ENCODE measurements around the gene CCL2. TPM values are rescaled to one million over a fixed set of nuclear protein-coding genes. Genes with fewer than 3 reads are reported as not detected.

CCL2 gene
- total RNA-seq, 1 experiment from 2014 or later, result not detected

DNA sequence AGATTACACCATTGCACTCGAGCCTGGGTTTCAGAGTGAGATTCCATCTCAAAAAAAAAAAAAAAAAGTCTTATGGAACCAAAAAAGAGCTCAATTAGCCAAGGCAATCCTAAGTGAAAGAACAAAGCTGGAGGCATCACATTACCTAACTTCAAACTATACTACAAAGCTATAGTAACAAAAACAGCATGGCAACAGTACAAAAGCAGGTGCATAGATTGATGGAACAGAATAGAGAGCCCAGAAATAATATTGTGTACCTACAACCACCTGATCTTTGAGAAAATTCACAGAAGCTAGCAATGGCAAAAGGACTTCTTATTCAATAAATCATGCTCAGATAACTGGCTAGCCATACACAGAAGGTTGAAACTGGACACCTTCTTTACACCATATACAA is 24.7 kb upstream of the CCL2 start:
- H3K36me3 ChIP-seq (ENCODE audit: insufficient read depth, low read length), result no peaks in the 10 kb centered on the region
- H3K4me3 ChIP-seq (ENCODE audit: low read length), result no peak overlapping the region
- H2AFZ ChIP-seq (ENCODE audit: low read length), result no peak overlapping the region
- no peaks in the 10 kb centered on the region for H4K20me1 ChIP-seq (ENCODE audit: insufficient read depth, low read depth, low read length)
- no peaks in the 10 kb centered on the region for H3K27me3 ChIP-seq (ENCODE audit: low read length)
- no peaks in the 10 kb centered on the region for H3K9me3 ChIP-seq (ENCODE audit: low read length)
- no peak overlapping the region for H3K9ac ChIP-seq (ENCODE audit: low read length)
- no peaks in the 10 kb centered on the region for H3K79me2 ChIP-seq (ENCODE audit: low read length)
- DNase-seq, result no peak
- no peak overlapping the region for H3K27ac ChIP-seq (ENCODE audit: low read length)
- H3K4me2 ChIP-seq (ENCODE audit: low read depth, low read length, poor library complexity, severe bottlenecking), result no peak overlapping the region
- H3K9me2 ChIP-seq (replicated peaks; ENCODE audit: insufficient read depth, low read length), result no peaks in the 10 kb centered on the region
- no peaks in the 10 kb centered on the region for H3K4me1 ChIP-seq (ENCODE audit: low read length)

DNA sequence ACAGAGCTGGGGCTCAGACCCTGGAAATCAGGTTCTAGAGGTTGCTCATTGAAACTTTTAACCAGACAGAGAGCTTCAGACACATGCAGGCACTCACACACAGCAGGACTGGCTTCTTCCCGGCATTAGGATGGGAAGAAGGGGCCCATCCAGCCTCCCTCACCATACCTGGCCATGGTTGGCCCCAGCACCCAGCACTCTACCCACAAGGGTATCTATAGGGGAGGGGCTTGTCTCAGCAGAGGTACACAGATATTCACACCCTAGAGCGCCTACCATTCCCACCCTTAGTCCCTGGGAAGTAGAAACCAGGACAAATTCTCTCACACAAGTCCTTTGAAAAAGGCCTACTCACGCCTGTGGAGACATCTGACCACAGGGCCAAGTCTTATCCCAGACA is 20.5 kb upstream of the CCL2 start:
- H3K9me3 ChIP-seq (ENCODE audit: low read length), result no peaks in the 10 kb centered on the region
- no peak overlapping the region for H2AFZ ChIP-seq (ENCODE audit: low read length)
- no peak for DNase-seq
- H3K4me2 ChIP-seq (ENCODE audit: low read depth, low read length, poor library complexity, severe bottlenecking), result no peak overlapping the region
- no peaks in the 10 kb centered on the region for H3K9me2 ChIP-seq (replicated peaks; ENCODE audit: insufficient read depth, low read length)
- H3K4me1 ChIP-seq (ENCODE audit: low read length), result no peaks in the 10 kb centered on the region
- H3K27me3 ChIP-seq (ENCODE audit: low read length), result no peaks in the 10 kb centered on the region
- H3K4me3 ChIP-seq (ENCODE audit: low read length), result no peak overlapping the region
- no peak overlapping the region for H3K9ac ChIP-seq (ENCODE audit: low read length)
- no peak overlapping the region for H3K27ac ChIP-seq (ENCODE audit: low read length)
- no peaks in the 10 kb centered on the region for H3K79me2 ChIP-seq (ENCODE audit: low read length)
- no peaks in the 10 kb centered on the region for H4K20me1 ChIP-seq (ENCODE audit: insufficient read depth, low read depth, low read length)
- no peaks in the 10 kb centered on the region for H3K36me3 ChIP-seq (ENCODE audit: insufficient read depth, low read length)

DNA sequence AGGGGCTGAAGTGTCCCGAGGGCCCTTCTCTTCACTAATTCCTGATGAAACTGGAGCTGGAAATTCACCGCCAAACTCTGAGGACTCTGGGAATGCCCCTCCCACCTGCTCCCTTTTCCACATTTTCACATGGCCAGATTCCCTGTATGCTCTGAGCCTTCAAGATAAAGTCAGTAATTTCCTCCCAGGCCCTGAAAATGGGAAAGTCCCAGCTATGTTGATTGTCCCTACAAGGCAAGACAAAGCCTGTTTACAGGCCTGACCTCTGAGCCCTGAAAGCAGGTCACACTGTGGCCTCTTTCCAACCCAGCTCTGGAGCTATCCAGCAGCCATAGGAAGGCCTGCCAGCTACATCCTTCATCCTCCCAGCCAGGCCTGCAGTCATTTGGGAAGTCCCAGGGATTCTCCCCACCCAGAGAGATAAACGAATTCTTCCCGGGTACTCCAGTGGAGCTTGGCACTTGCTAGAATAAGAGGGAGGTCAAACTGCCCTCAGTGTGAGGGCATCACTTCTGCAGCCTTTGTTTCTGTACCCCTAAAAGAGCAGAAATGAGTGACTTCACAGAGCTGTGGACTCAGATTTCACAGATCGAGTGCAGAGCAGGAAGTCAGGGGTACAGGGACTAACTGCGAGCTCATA is 19.6 kb upstream of the CCL2 start:
- Histone ChIP-seq H3K9ac (ENCODE audit: low read length) (no peak overlapping the region), H3K36me3 (ENCODE audit: insufficient read depth, low read length) (no peaks in the 10 kb centered on the region), H3K79me2 (ENCODE audit: low read length) (no peaks in the 10 kb centered on the region), H3K27ac (ENCODE audit: low read length) (no peak overlapping the region), H3K9me3 (ENCODE audit: low read length) (no peaks in the 10 kb centered on the region), H3K4me1 (ENCODE audit: low read length) (no peaks in the 10 kb centered on the region), H3K4me3 (ENCODE audit: low read length) (no peak overlapping the region), H3K4me2 (ENCODE audit: low read depth, low read length, poor library complexity, severe bottlenecking) (no peak overlapping the region), H2AFZ (ENCODE audit: low read length) (no peak overlapping the region), H3K27me3 (ENCODE audit: low read length) (no peaks in the 10 kb centered on the region), H3K9me2 (replicated peaks; ENCODE audit: insufficient read depth, low read length) (no peaks in the 10 kb centered on the region), H4K20me1 (ENCODE audit: insufficient read depth, low read depth, low read length) (no peaks in the 10 kb centered on the region)
- DNase-seq, result no peak

DNA sequence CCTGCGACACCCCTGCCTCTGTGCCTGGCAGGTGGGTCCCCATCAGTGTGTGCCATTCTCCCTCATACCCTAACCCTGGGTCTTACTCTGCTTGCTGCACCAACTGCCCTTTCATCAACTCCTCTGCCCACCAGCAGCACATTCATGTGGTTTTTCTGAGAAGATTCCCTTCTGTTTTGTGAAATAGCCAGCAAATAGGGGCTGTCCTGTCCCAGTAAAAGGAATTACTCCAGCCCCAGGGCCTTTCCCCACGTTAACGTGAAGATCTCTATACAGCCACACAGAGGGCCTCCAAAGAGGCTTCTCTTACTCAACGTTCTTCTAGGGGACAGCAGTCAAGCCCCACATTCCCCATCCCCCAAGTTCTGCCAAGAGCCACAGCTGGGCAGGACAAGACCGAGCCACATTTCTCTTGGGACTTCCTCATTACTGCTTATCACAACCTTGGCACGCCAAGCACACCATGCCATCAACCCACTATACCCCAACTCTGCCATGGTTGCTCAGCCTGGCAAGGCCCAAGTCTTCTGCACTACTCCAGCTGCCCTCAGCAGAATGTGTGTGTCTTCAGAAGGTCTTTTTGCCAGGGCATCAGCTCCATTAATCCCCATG is 18.7 kb upstream of the CCL2 start:
- H3K4me1 ChIP-seq (ENCODE audit: low read length), result no peaks in the 10 kb centered on the region
- H3K9me2 ChIP-seq (replicated peaks; ENCODE audit: insufficient read depth, low read length), result no peaks in the 10 kb centered on the region
- H3K27ac ChIP-seq (ENCODE audit: low read length), result no peak overlapping the region
- no peak overlapping the region for H2AFZ ChIP-seq (ENCODE audit: low read length)
- no peak overlapping the region for H3K4me2 ChIP-seq (ENCODE audit: low read depth, low read length, poor library complexity, severe bottlenecking)
- no peak for DNase-seq
- H3K27me3 ChIP-seq (ENCODE audit: low read length), result no peaks in the 10 kb centered on the region
- no peak overlapping the region for H3K9ac ChIP-seq (ENCODE audit: low read length)
- H3K4me3 ChIP-seq (ENCODE audit: low read length), result no peak overlapping the region
- no peaks in the 10 kb centered on the region for H3K36me3 ChIP-seq (ENCODE audit: insufficient read depth, low read length)
- no peaks in the 10 kb centered on the region for H4K20me1 ChIP-seq (ENCODE audit: insufficient read depth, low read depth, low read length)
- H3K79me2 ChIP-seq (ENCODE audit: low read length), result no peaks in the 10 kb centered on the region
- H3K9me3 ChIP-seq (ENCODE audit: low read length), result no peaks in the 10 kb centered on the region

DNA sequence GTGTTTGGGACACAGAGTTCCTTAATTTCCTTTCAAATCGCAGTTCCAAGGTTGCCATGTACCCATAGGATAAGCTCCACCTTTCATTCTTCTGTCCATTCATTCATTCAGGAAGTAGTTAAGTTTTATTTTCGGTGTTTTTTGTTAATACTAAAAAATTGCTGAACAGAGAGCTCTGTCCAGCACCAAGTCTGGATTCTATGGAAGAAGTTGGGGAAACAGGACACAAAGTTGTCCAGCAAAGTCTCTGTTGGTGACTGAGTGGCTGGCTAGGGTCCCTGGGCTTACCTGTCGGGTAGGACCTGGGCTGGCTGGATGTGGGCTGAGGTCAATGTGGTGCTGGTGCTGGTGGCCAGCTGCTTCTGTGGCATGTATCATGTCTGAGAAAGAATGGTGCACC is 17.6 kb upstream of the CCL2 start:
- Histone ChIP-seq H3K4me3 (ENCODE audit: low read length) (no peak overlapping the region), H3K27me3 (ENCODE audit: low read length) (no peaks in the 10 kb centered on the region), H3K9ac (ENCODE audit: low read length) (no peak overlapping the region), H3K4me2 (ENCODE audit: low read depth, low read length, poor library complexity, severe bottlenecking) (no peak overlapping the region), H4K20me1 (ENCODE audit: insufficient read depth, low read depth, low read length) (no peaks in the 10 kb centered on the region), H3K79me2 (ENCODE audit: low read length) (no peaks in the 10 kb centered on the region), H3K27ac (ENCODE audit: low read length) (no peak overlapping the region), H3K4me1 (ENCODE audit: low read length) (peaks cover 2% of the 10 kb centered on the region; the same call in 1 of the 2 replicates), H3K9me2 (replicated peaks; ENCODE audit: insufficient read depth, low read length) (no peaks in the 10 kb centered on the region), H2AFZ (ENCODE audit: low read length) (no peak overlapping the region), H3K36me3 (ENCODE audit: insufficient read depth, low read length) (no peaks in the 10 kb centered on the region), H3K9me3 (ENCODE audit: low read length) (no peaks in the 10 kb centered on the region)
- no peak for DNase-seq

DNA sequence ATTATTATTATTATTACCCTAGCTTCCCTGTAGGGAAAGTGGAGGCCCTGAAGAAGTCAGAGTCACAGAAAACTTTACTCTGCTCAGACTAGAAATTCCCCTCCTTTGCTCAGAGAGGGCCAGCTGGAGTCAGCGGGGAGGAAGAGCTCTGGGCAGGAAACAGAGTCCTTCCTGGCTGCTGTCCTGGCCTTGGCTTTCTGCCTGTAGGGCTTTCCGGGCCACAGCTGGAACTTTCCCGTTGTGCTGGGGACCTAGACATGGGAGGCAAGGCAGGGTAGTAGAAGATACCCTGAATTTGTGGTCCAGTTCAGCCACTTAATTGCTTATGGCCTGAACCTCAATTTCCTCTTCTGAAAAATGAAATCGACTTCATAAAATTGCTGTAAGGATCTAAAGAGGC is 14.0 kb upstream of the CCL2 start:
- no peaks in the 10 kb centered on the region for H3K9me2 ChIP-seq (replicated peaks; ENCODE audit: insufficient read depth, low read length)

DNA sequence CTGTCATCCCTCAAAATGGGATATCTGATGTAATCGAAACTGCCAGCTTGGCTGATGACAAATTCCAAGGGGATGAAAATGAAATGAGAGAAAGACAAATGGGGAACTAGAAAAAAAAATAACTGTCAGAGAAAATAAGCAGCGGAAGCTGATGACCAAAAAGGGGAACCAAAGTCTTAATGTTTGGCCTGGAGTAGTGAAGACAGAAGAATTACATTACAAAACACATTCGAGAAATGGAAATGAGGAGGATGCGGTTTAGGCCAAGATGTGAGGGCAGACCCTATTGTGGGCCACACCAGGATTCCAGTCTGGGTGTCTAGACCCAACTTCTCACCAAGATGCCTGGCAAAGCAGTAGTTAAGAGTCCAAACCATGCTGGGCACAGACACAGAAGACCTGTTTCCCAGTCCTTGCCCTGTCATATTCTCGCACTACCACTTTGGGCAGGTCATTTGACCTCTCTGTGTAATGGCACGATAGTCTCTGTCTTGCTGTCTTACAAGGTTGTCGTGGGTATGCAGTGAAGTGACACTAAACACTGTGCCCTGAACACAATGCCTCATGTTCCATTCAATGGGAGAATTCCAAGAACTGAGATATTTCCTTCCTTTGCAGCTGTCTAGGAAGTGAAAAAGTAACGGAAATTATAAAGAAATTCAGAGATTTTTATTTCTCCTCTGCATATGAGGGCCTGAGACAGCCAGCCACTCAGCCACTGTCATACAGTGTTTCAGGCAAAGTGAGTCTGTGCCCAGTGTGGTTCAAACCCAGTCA is 12.3 kb upstream of the CCL2 start:
- Histone ChIP-seq H2AFZ (ENCODE audit: low read length) (no peak overlapping the region), H4K20me1 (ENCODE audit: insufficient read depth, low read depth, low read length) (no peaks in the 10 kb centered on the region), H3K27me3 (ENCODE audit: low read length) (no peaks in the 10 kb centered on the region), H3K36me3 (ENCODE audit: insufficient read depth, low read length) (no peaks in the 10 kb centered on the region), H3K4me1 (ENCODE audit: low read length) (peaks cover 6% of the 10 kb centered on the region; the same call in 1 of the 2 replicates), H3K79me2 (ENCODE audit: low read length) (no peaks in the 10 kb centered on the region), H3K9me3 (ENCODE audit: low read length) (no peaks in the 10 kb centered on the region), H3K9me2 (replicated peaks; ENCODE audit: insufficient read depth, low read length) (no peaks in the 10 kb centered on the region), H3K4me3 (ENCODE audit: low read length) (no peak overlapping the region), H3K27ac (ENCODE audit: low read length) (no peak overlapping the region), H3K9ac (ENCODE audit: low read length) (no peak overlapping the region), H3K4me2 (ENCODE audit: low read depth, low read length, poor library complexity, severe bottlenecking) (no peak overlapping the region)
- peak; percentile 49 for DNase-seq

More for the DNA sequence above, 14.0 kb upstream of the CCL2 start:
- H4K20me1 ChIP-seq (ENCODE audit: insufficient read depth, low read depth, low read length), result no peaks in the 10 kb centered on the region
- no peak overlapping the region for H2AFZ ChIP-seq (ENCODE audit: low read length)
- no peaks in the 10 kb centered on the region for H3K79me2 ChIP-seq (ENCODE audit: low read length)
- H3K9ac ChIP-seq (ENCODE audit: low read length), result no peak overlapping the region
- H3K4me3 ChIP-seq (ENCODE audit: low read length), result no peak overlapping the region
- no peak overlapping the region for H3K4me2 ChIP-seq (ENCODE audit: low read depth, low read length, poor library complexity, severe bottlenecking)
- no peak for DNase-seq
- H3K4me1 ChIP-seq (ENCODE audit: low read length), result peaks cover 6% of the 10 kb centered on the region; the same call in 1 of the 2 replicates
- no peaks in the 10 kb centered on the region for H3K36me3 ChIP-seq (ENCODE audit: insufficient read depth, low read length)
- H3K9me3 ChIP-seq (ENCODE audit: low read length), result no peaks in the 10 kb centered on the region
- H3K27me3 ChIP-seq (ENCODE audit: low read length), result no peaks in the 10 kb centered on the region
- H3K27ac ChIP-seq (ENCODE audit: low read length), result no peak overlapping the region
